WERI-Rb-1 (cell line): ENCODE data around the gene BPIFB3.

ENCODE experiments used
- DNase-seq: peaks from one replicate; pipeline ENCODE4 v3.0.0-alpha.2; 2020
- H3K27ac ChIP-seq: fragments of 250-450 bp; sonication (Bioruptor Pico); 2 replicates; pipeline ENCODE4 v1.5.1; 2020; ENCODE audit warnings: mild to moderate bottlenecking, moderate library complexity
- H3K27me3 ChIP-seq: fragments of 250-450 bp; sonication (Bioruptor Pico); 2 replicates; pipeline ENCODE4 v1.5.1; 2021; ENCODE audit warnings: mild to moderate bottlenecking, low read depth, moderate library complexity; ENCODE audit not compliant: insufficient read depth, severe bottlenecking
- H3K36me3 ChIP-seq: fragments of 250-450 bp; sonication (Bioruptor Pico); 2 replicates; pipeline ENCODE4 v1.5.1; 2020; ENCODE audit warnings: mild to moderate bottlenecking, moderate library complexity
- H3K4me3 ChIP-seq: 2 replicates; pipeline ENCODE4 v1.5.1; 2011; ENCODE audit warnings: low read depth, mild to moderate bottlenecking, control low read depth, low read length
- H3K9me3 ChIP-seq: fragments of 250-450 bp; sonication (Bioruptor Pico); 2 replicates; pipeline ENCODE4 v1.5.1; 2021; ENCODE audit warnings: mild to moderate bottlenecking, moderate library complexity; ENCODE audit not compliant: severe bottlenecking
- TF ChIP-seq, protein P1 (sequence below): IDR thresholded peaks from 2 replicates; pipeline ENCODE4 v1.5.1; 2011; ENCODE audit warnings: low read depth, mild to moderate bottlenecking, control low read depth, inconsistent platforms, low read length

BPIFB3 gene

DNA sequence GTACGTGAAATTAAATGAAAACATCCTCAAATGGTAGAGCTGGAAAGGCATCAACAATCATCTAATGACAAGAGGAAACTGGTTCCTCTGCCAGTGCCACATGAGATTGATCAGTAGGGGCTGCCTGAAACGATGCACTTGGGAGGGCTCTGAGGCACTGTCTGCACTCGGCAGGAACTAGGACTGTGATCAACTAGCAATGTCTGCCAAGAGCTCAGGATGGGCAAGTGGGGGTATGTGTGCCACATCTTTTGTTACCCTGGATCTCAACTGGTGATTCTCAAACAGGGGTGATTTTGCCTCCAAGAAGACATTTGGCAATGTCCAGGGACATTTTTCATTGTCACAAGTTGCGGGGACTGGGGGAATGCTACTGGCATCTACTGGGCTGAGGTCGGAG, 20.3 kb upstream of the BPIFB3 start:
- TF ChIP-seq, protein P1, sequence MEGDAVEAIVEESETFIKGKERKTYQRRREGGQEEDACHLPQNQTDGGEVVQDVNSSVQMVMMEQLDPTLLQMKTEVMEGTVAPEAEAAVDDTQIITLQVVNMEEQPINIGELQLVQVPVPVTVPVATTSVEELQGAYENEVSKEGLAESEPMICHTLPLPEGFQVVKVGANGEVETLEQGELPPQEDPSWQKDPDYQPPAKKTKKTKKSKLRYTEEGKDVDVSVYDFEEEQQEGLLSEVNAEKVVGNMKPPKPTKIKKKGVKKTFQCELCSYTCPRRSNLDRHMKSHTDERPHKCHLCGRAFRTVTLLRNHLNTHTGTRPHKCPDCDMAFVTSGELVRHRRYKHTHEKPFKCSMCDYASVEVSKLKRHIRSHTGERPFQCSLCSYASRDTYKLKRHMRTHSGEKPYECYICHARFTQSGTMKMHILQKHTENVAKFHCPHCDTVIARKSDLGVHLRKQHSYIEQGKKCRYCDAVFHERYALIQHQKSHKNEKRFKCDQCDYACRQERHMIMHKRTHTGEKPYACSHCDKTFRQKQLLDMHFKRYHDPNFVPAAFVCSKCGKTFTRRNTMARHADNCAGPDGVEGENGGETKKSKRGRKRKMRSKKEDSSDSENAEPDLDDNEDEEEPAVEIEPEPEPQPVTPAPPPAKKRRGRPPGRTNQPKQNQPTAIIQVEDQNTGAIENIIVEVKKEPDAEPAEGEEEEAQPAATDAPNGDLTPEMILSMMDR, result no peak
- Histone ChIP-seq H3K36me3 (no peaks in the 10 kb centered on the region), H3K4me3 (no peak overlapping the region), H3K27ac (no peak overlapping the region), H3K9me3 (no peaks in the 10 kb centered on the region), H3K27me3 (no peaks in the 10 kb centered on the region)
- DNase-seq, result no peak

- no peaks in the 10 kb centered on the region for H3K36me3 ChIP-seq
- TF ChIP-seq, protein P1, result no peak
- H3K9me3 ChIP-seq, result no peaks in the 10 kb centered on the region
- no peaks in the 10 kb centered on the region for H3K27me3 ChIP-seq
- DNase-seq, result no peak
- H3K27ac ChIP-seq, result no peak overlapping the region
- no peak overlapping the region for H3K4me3 ChIP-seq
Measured at GRCh38 chr20:33034115-33034514, 19.6 kb upstream of the BPIFB3 start.

GRCh38 chr20:33034901-33035492, 18.7 kb upstream of the BPIFB3 start:
- H3K36me3 ChIP-seq, result no peaks in the 10 kb centered on the region
- TF ChIP-seq, protein P1, result no peak
- DNase-seq, result no peak
- H3K27me3 ChIP-seq, result no peaks in the 10 kb centered on the region
- no peaks in the 10 kb centered on the region for H3K9me3 ChIP-seq
- H3K27ac ChIP-seq, result no peak overlapping the region
- no peak overlapping the region for H3K4me3 ChIP-seq

GRCh38 chr20:33037456-33037855, 16.2 kb upstream of the BPIFB3 start:
- DNase-seq, result no peak
- TF ChIP-seq, protein P1, result no peak

GRCh38 chr20:33038243-33038642, 15.5 kb upstream of the BPIFB3 start:
- H3K27me3 ChIP-seq, result no peaks in the 10 kb centered on the region
- H3K9me3 ChIP-seq, result no peaks in the 10 kb centered on the region
- TF ChIP-seq, protein P1, result no peak
- no peaks in the 10 kb centered on the region for H3K36me3 ChIP-seq
- DNase-seq, result no peak
- no peak overlapping the region for H3K4me3 ChIP-seq
- no peak overlapping the region for H3K27ac ChIP-seq

More at GRCh38 chr20:33037456-33037855, 16.2 kb upstream of the BPIFB3 start:
- Histone ChIP-seq H3K4me3 (no peak overlapping the region), H3K27me3 (no peaks in the 10 kb centered on the region), H3K27ac (no peak overlapping the region), H3K9me3 (no peaks in the 10 kb centered on the region), H3K36me3 (no peaks in the 10 kb centered on the region)

- TF ChIP-seq, protein P1, result no peak
- Histone ChIP-seq H3K4me3 (no peak overlapping the region), H3K36me3 (no peaks in the 10 kb centered on the region), H3K27me3 (no peaks in the 10 kb centered on the region), H3K27ac (no peak overlapping the region), H3K9me3 (peaks cover 11% of the 10 kb centered on the region)
- no peak for DNase-seq
Measured at GRCh38 chr20:33042430-33042829, 11.3 kb upstream of the BPIFB3 start.
